ENCODE measurements around the gene ZNF831.
A peak's percentile ranks its signal among the peaks of the same experiment; 100 is the strongest.

Gene ZNF831

GRCh38 chr20:59151820-59152219, 11.8 kb upstream of the ZNF831 start:
- H4K91ac ChIP-seq (ENCODE audit: low read depth, low read length, poor library complexity) = no peak overlapping the region
- H2BK12ac ChIP-seq (ENCODE audit: low read length) = no peak overlapping the region
- no peak overlapping the region for H2AFZ ChIP-seq (ENCODE audit: low read length)
- peaks cover 0 to 2% of the 10 kb centered on the region in 2 donors for H3K9me3 ChIP-seq (replicated peaks in 1 of 2; ENCODE audit: control insufficient read depth in 2 of 2, insufficient read depth in 1 of 2, low read depth in 1 of 2, low read length in 2 of 2)
- no peaks in the 10 kb centered on the region for H3K36me3 ChIP-seq (replicated peaks in 1 of 2; ENCODE audit: control insufficient read depth in 2 of 2, insufficient read depth in 2 of 2, low read length in 2 of 2)
- H3K4me2 ChIP-seq (ENCODE audit: insufficient read depth, low read length, poor library complexity, severe bottlenecking) = no peak overlapping the region
- no peak overlapping the region for H3K23ac ChIP-seq (ENCODE audit: low read depth, low read length, poor library complexity)
- no peaks in the 10 kb centered on the region for H3K4me1 ChIP-seq (ENCODE audit: control insufficient read depth in 2 of 2, insufficient read depth in 1 of 2, low read depth in 1 of 2, low read length in 2 of 2)
- no peaks in the 10 kb centered on the region for H3K79me1 ChIP-seq (ENCODE audit: low read depth, low read length)
- peaks cover 0 to 14% (median 0%) of the 10 kb centered on the region in 3 experiments for H3K27me3 ChIP-seq (ENCODE audit: control insufficient read depth in 3 of 3, insufficient read depth in 3 of 3, low read depth in 1 of 3, low read length in 3 of 3)
- WGBS, 2 donors (ENCODE audit: extremely low coverage in 2 of 2, insufficient read length in 2 of 2, insufficient replicate concordance in 1 of 2) = no CpG with 5 or more reads among the region's 5 CpGs
- no peak overlapping the region for H3K18ac ChIP-seq (ENCODE audit: low read length)
- H4K8ac ChIP-seq (ENCODE audit: low read depth, low read length) = no peak overlapping the region
- no peak overlapping the region for H3K4ac ChIP-seq (ENCODE audit: low read length)
- H2BK120ac ChIP-seq (ENCODE audit: low read depth, low read length) = no peak overlapping the region
- H3K9ac ChIP-seq (ENCODE audit: low read depth, low read length, poor library complexity) = no peak overlapping the region
- H2BK5ac ChIP-seq (ENCODE audit: low read length) = no peak overlapping the region
- H2BK15ac ChIP-seq (ENCODE audit: low read length) = no peak overlapping the region
- H2AK5ac ChIP-seq (ENCODE audit: low read depth, low read length) = no peak overlapping the region
- DNase-seq (ENCODE audit: low spot score) = no peak
- no peak overlapping the region for H3K14ac ChIP-seq (ENCODE audit: low read length)
- no peak overlapping the region for H3K4me3 ChIP-seq (ENCODE audit: low read length in 2 of 2)
- H3K27ac ChIP-seq (replicated peaks; ENCODE audit: low read length) = no peak overlapping the region

DNA sequence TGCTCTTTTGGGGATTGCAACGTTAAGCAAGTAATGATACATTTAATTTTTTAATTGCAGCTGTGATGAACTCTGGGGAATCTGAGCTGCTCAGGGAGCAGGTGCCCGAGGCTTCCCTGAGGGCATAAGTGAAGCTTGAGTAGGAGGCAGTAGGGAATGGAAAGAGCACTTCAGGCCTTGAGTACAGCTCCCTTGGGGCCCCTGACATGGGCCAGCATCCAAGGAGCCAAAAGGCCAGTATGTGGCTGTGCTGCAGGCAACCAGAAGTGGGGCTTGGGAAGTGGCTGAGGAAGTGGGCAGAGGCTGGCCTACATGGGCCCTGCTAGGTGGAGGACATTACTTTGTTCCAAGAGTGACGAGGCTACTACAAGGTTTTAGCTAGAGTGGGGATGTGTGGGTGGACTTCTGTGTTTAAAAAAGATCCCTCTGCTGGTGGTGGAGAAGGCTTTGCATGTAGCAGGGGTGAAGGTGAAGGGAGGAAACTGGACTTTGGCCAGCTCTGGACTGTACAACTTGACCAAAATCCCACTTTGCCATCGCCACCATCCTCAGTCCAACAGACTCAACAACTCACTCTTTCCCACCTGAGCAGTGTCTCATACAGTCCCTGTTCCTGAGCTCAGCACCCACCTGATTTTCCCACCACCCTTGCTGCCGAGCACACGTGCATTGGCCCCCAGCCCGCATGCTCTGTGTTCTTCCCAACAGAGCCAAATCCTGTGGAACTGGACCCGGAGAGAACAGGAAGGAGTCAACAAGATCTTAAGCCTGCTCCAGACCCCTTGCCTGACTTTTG, 10.9 kb upstream of the ZNF831 start:
- Histone ChIP-seq H4K91ac (ENCODE audit: low read depth, low read length, poor library complexity) (no peak overlapping the region), H2AFZ (ENCODE audit: low read length) (no peak overlapping the region), H2AK5ac (ENCODE audit: low read depth, low read length) (peak overlapping the region; percentile 29), H2BK12ac (ENCODE audit: low read length) (no peak overlapping the region), H3K18ac (ENCODE audit: low read length) (no peak overlapping the region), H2BK5ac (ENCODE audit: low read length) (no peak overlapping the region), H3K4ac (ENCODE audit: low read length) (no peak overlapping the region), H3K27ac (replicated peaks; ENCODE audit: low read length) (no peak overlapping the region), H3K9ac (ENCODE audit: low read depth, low read length, poor library complexity) (no peak overlapping the region), H3K79me1 (ENCODE audit: low read depth, low read length) (no peaks in the 10 kb centered on the region), H3K14ac (ENCODE audit: low read length) (no peak overlapping the region), H3K27me3 (ENCODE audit: control insufficient read depth in 3 of 3, insufficient read depth in 3 of 3, low read depth in 1 of 3, low read length in 3 of 3) (peaks cover 0 to 14% (median 0%) of the 10 kb centered on the region in 3 experiments), H2BK15ac (ENCODE audit: low read length) (no peak overlapping the region), H3K4me1 (ENCODE audit: control insufficient read depth in 2 of 2, insufficient read depth in 1 of 2, low read depth in 1 of 2, low read length in 2 of 2) (no peaks in the 10 kb centered on the region), H2BK120ac (ENCODE audit: low read depth, low read length) (no peak overlapping the region), H3K23ac (ENCODE audit: low read depth, low read length, poor library complexity) (no peak overlapping the region), H3K9me3 (replicated peaks in 1 of 2; ENCODE audit: control insufficient read depth in 2 of 2, insufficient read depth in 1 of 2, low read depth in 1 of 2, low read length in 2 of 2) (peaks cover 0 to 2% of the 10 kb centered on the region in 2 donors), H3K4me2 (ENCODE audit: insufficient read depth, low read length, poor library complexity, severe bottlenecking) (no peak overlapping the region), H3K36me3 (replicated peaks in 1 of 2; ENCODE audit: control insufficient read depth in 2 of 2, insufficient read depth in 2 of 2, low read length in 2 of 2) (no peaks in the 10 kb centered on the region), H3K4me3 (ENCODE audit: low read length in 2 of 2) (peak overlapping the region in 1 of 2 donors; percentile 8), H4K8ac (ENCODE audit: low read depth, low read length) (peak overlapping the region; percentile 9)
- no CpG with 5 or more reads among the region's 8 CpGs for WGBS, 2 donors (ENCODE audit: extremely low coverage in 2 of 2, insufficient read length in 2 of 2, insufficient replicate concordance in 1 of 2)
- DNase-seq (ENCODE audit: low spot score) = no peak

- no peak overlapping the region for H3K9ac ChIP-seq (ENCODE audit: low read depth, low read length, poor library complexity)
- H4K8ac ChIP-seq (ENCODE audit: low read depth, low read length) = no peak overlapping the region
- peaks cover 0 to 14% (median 0%) of the 10 kb centered on the region in 3 experiments for H3K27me3 ChIP-seq (ENCODE audit: control insufficient read depth in 3 of 3, insufficient read depth in 3 of 3, low read depth in 1 of 3, low read length in 3 of 3)
- H3K14ac ChIP-seq (ENCODE audit: low read length) = no peak overlapping the region
- H2AFZ ChIP-seq (ENCODE audit: low read length) = no peak overlapping the region
- H3K79me1 ChIP-seq (ENCODE audit: low read depth, low read length) = no peaks in the 10 kb centered on the region
- peak overlapping the region in 1 of 2 donors; percentile 8 for H3K4me3 ChIP-seq (ENCODE audit: low read length in 2 of 2)
- peaks cover 0 to 5% of the 10 kb centered on the region in 2 donors for H3K4me1 ChIP-seq (ENCODE audit: control insufficient read depth in 2 of 2, insufficient read depth in 1 of 2, low read depth in 1 of 2, low read length in 2 of 2)
- H3K4ac ChIP-seq (ENCODE audit: low read length) = no peak overlapping the region
- H3K36me3 ChIP-seq (replicated peaks in 1 of 2; ENCODE audit: control insufficient read depth in 2 of 2, insufficient read depth in 2 of 2, low read length in 2 of 2) = no peaks in the 10 kb centered on the region
- DNase-seq (ENCODE audit: low spot score) = no peak
- H3K18ac ChIP-seq (ENCODE audit: low read length) = no peak overlapping the region
- H3K23ac ChIP-seq (ENCODE audit: low read depth, low read length, poor library complexity) = no peak overlapping the region
- no peaks in the 10 kb centered on the region for H3K9me3 ChIP-seq (replicated peaks in 1 of 2; ENCODE audit: control insufficient read depth in 2 of 2, insufficient read depth in 1 of 2, low read depth in 1 of 2, low read length in 2 of 2)
- no peak overlapping the region for H2BK120ac ChIP-seq (ENCODE audit: low read depth, low read length)
- no peak overlapping the region for H4K91ac ChIP-seq (ENCODE audit: low read depth, low read length, poor library complexity)
- H3K4me2 ChIP-seq (ENCODE audit: insufficient read depth, low read length, poor library complexity, severe bottlenecking) = no peak overlapping the region
- WGBS, 2 donors (ENCODE audit: extremely low coverage in 2 of 2, insufficient read length in 2 of 2, insufficient replicate concordance in 1 of 2) = no CpG with 5 or more reads among the region's 8 CpGs
- no peak overlapping the region for H3K27ac ChIP-seq (replicated peaks; ENCODE audit: low read length)
- no peak overlapping the region for H2BK12ac ChIP-seq (ENCODE audit: low read length)
- no peak overlapping the region for H2BK5ac ChIP-seq (ENCODE audit: low read length)
- H2BK15ac ChIP-seq (ENCODE audit: low read length) = no peak overlapping the region
- H2AK5ac ChIP-seq (ENCODE audit: low read depth, low read length) = no peak overlapping the region
Observed at GRCh38 chr20:59153355-59153681, 10.3 kb upstream of the ZNF831 start.

DNA sequence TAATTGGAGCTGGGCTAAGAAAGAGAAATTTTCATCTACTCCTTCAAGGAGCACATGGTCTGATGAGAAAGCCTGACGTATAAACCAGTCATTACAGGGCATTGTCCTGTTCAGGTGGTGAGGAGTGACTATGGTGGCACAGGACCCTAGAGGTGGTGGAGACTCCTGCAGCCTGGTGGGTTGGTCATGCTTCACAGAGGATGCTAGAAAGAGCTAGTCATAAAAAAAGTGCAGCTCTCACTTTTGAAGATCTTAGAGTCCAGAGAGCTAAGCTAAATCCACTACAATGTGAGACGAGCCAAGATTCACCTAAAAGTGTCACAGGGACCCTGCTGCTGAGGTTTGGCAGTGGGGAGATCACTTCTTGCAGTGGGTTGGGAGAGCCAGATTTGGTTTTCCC, 9.8 kb upstream of the ZNF831 start:
- DNase-seq (ENCODE audit: low spot score) = no peak
- WGBS, 2 donors (ENCODE audit: extremely low coverage in 2 of 2, insufficient read length in 2 of 2, insufficient replicate concordance in 1 of 2) = no CpG with 5 or more reads among the region's 2 CpGs
- H3K9ac ChIP-seq (ENCODE audit: low read depth, low read length, poor library complexity) = no peak overlapping the region
- peaks cover 0 to 7% of the 10 kb centered on the region in 2 donors for H3K4me1 ChIP-seq (ENCODE audit: control insufficient read depth in 2 of 2, insufficient read depth in 1 of 2, low read depth in 1 of 2, low read length in 2 of 2)
- no peak overlapping the region for H3K4ac ChIP-seq (ENCODE audit: low read length)
- H3K79me1 ChIP-seq (ENCODE audit: low read depth, low read length) = no peaks in the 10 kb centered on the region
- H2BK15ac ChIP-seq (ENCODE audit: low read length) = no peak overlapping the region
- H3K14ac ChIP-seq (ENCODE audit: low read length) = no peak overlapping the region
- no peak overlapping the region for H2BK12ac ChIP-seq (ENCODE audit: low read length)
- no peak overlapping the region for H3K23ac ChIP-seq (ENCODE audit: low read depth, low read length, poor library complexity)
- no peak overlapping the region for H3K18ac ChIP-seq (ENCODE audit: low read length)
- H3K27ac ChIP-seq (replicated peaks; ENCODE audit: low read length) = no peak overlapping the region
- H3K4me3 ChIP-seq (ENCODE audit: low read length in 2 of 2) = no peak overlapping the region
- no peak overlapping the region for H4K91ac ChIP-seq (ENCODE audit: low read depth, low read length, poor library complexity)
- no peak overlapping the region for H2BK120ac ChIP-seq (ENCODE audit: low read depth, low read length)
- H2AFZ ChIP-seq (ENCODE audit: low read length) = no peak overlapping the region
- H2BK5ac ChIP-seq (ENCODE audit: low read length) = no peak overlapping the region
- no peaks in the 10 kb centered on the region for H3K36me3 ChIP-seq (replicated peaks in 1 of 2; ENCODE audit: control insufficient read depth in 2 of 2, insufficient read depth in 2 of 2, low read length in 2 of 2)
- no peaks in the 10 kb centered on the region for H3K9me3 ChIP-seq (replicated peaks in 1 of 2; ENCODE audit: control insufficient read depth in 2 of 2, insufficient read depth in 1 of 2, low read depth in 1 of 2, low read length in 2 of 2)
- H2AK5ac ChIP-seq (ENCODE audit: low read depth, low read length) = no peak overlapping the region
- no peak overlapping the region for H4K8ac ChIP-seq (ENCODE audit: low read depth, low read length)
- H3K27me3 ChIP-seq (ENCODE audit: control insufficient read depth in 3 of 3, insufficient read depth in 3 of 3, low read depth in 1 of 3, low read length in 3 of 3) = peaks cover 0 to 14% (median 0%) of the 10 kb centered on the region in 3 experiments
- no peak overlapping the region for H3K4me2 ChIP-seq (ENCODE audit: insufficient read depth, low read length, poor library complexity, severe bottlenecking)
